LHCN-M2 (cell line): Measurements from ENCODE around the gene NRIP1. TPM values are rescaled to one million over a fixed set of nuclear protein-coding genes. Genes with fewer than 3 reads are reported as not detected.
A peak's percentile ranks its signal among the peaks of the same experiment; 100 is the strongest.
"Not testable (repeated sequence)": the region's sequence is repeated elsewhere in the genome, so short reads cannot be mapped to it uniquely, and the experiment has no call there.

ENCODE experiments used
- DNase-seq: peaks from one replicate; pipeline ENCODE4 v3.0.0-alpha.2; 2012; ENCODE audit warnings: low read depth
- total RNA-seq: library from RNA; depleted of rRNA; stranded (reverse); fragments of >200 nt; gene quantifications from 2 replicates; pipeline ENCODE4 v1.2.3, GENCODE V29; 2014

Gene NRIP1
- total RNA-seq, 1 experiment from 2014 or later, result 25.7 TPM

GRCh38 chr21:14979264-14979663 is 85.5 kb downstream of the NRIP1 start:
- no peak for DNase-seq

- DNase-seq, result no peak
These were observed 87.0 kb downstream of the NRIP1 start for GRCh38 chr21:14977814-14978213.

- no peak for DNase-seq
These were observed 89.5 kb downstream of the NRIP1 start for GRCh38 chr21:14975136-14975919.

GRCh38 chr21:14972678-14973077 is 92.1 kb downstream of the NRIP1 start:
- DNase-seq, result no peak

- no peak for DNase-seq
These were observed 96.0 kb downstream of the NRIP1 start for GRCh38 chr21:14968821-14969220.

- DNase-seq, result no peak
These were observed 96.8 kb downstream of the NRIP1 start for GRCh38 chr21:14968029-14968428.

GRCh38 chr21:14964621-14965020 is 100.2 kb downstream of the NRIP1 start:
- no peak for DNase-seq

GRCh38 chr21:14962217-14962616 is 102.6 kb downstream of the NRIP1 start:
- DNase-seq, result no peak

- no peak for DNase-seq
These were observed 103.3 kb downstream of the NRIP1 start for GRCh38 chr21:14961502-14961901.

- DNase-seq, result no peak
These were observed 105.5 kb downstream of the NRIP1 start for GRCh38 chr21:14959343-14959742.

- no peak for DNase-seq
These were observed 107.0 kb downstream of the NRIP1 start for GRCh38 chr21:14957836-14958235.

- DNase-seq, result no peak
These were observed 108.0 kb downstream of the NRIP1 start for GRCh38 chr21:14956807-14957206.

- DNase-seq, result no peak
These were observed 108.8 kb downstream of the NRIP1 start for GRCh38 chr21:14955936-14956520.

GRCh38 chr21:14952916-14953315 is 111.9 kb downstream of the NRIP1 start:
- no peak for DNase-seq

GRCh38 chr21:14949603-14950002 is 115.2 kb downstream of the NRIP1 start:
- no peak for DNase-seq

- no peak for DNase-seq
These were observed 117.1 kb downstream of the NRIP1 start for GRCh38 chr21:14947613-14948160.

GRCh38 chr21:14945176-14945575 is 119.6 kb downstream of the NRIP1 start:
- no peak for DNase-seq

GRCh38 chr21:14943616-14944015 is 121.2 kb downstream of the NRIP1 start:
- no peak for DNase-seq

- peak; percentile 60 for DNase-seq
These were observed 121.9 kb downstream of the NRIP1 start for GRCh38 chr21:14942801-14943490.

GRCh38 chr21:14927324-14927723 is 137.5 kb downstream of the NRIP1 start:
- DNase-seq, result not testable (repeated sequence)

- no peak for DNase-seq
These were observed 138.6 kb downstream of the NRIP1 start for GRCh38 chr21:14926186-14926585.

GRCh38 chr21:14923468-14923867 is 141.3 kb downstream of the NRIP1 start:
- peak; percentile 37 for DNase-seq
